ENCODE measurements around the gene DDN. TPM values are rescaled to one million over a fixed set of nuclear protein-coding genes. Genes with fewer than 3 reads are reported as not detected.

The DDN gene
- total and polyA plus RNA-seq, 2 donors (not counting 1 experiment from before 2014, with no cell fraction given), result 0.10 to 0.75 TPM

- no peak overlapping the region for H3K27ac Mint-ChIP-seq
- peak overlapping the region; percentile 34 for H3K9ac ChIP-seq (ENCODE audit: low read length)
- peaks cover 40% of the 10 kb centered on the region for H3K4me1 Mint-ChIP-seq
- H3K4me3 Mint-ChIP-seq, result peak overlapping the region; percentile 80
- ATAC-seq (ENCODE audit: low read depth), result peak; percentile 63
- DNase-seq, result peak; percentile 70
- intact Hi-C loops (cut with micrococcal nuclease), result loop anchor here (1.0 kb wide), 1 partner anchor 8 kb away; the partner anchor contains the start of gene WNT1
- H3K9me3 ChIP-seq (ENCODE audit: control extremely low read depth in 1 of 3, control insufficient read depth in 2 of 3, insufficient read depth in 1 of 3, low read length in 2 of 3), result peaks cover 0 to 25% (median 0%) of the 10 kb centered on the region in 3 donors
- H4K20me1 ChIP-seq (ENCODE audit: control insufficient read depth, insufficient read depth, low read length, poor library complexity, severe bottlenecking), result peaks cover 27% of the 10 kb centered on the region
- H3K27me3 ChIP-seq (replicated peaks in 1 of 4; ENCODE audit: control extremely low read depth in 1 of 4, control insufficient read depth in 3 of 4, insufficient read depth in 4 of 4, low read length in 3 of 4), result peaks cover 0 to 51% (median 40%) of the 10 kb centered on the region in 4 experiments
- H3K4me3 ChIP-seq (ENCODE audit: control extremely low read depth in 1 of 5, extremely low read depth in 1 of 5, insufficient read depth in 1 of 5, low read depth in 2 of 5, low read length in 4 of 5), result peak overlapping the region in 4 of 5 experiments; percentile 8 to 34 (median 28)
- no peaks in the 10 kb centered on the region for H3K9me3 Mint-ChIP-seq (ENCODE audit: insufficient read depth)
- peaks cover 47 to 51% of the 10 kb centered on the region in 2 donors for H3K4me1 ChIP-seq (ENCODE audit: control insufficient read depth in 2 of 2, insufficient read depth in 2 of 2, low read length in 2 of 2)
- no peaks in the 10 kb centered on the region for H3K79me2 ChIP-seq (ENCODE audit: control insufficient read depth, insufficient read depth, low read length)
- CTCF ChIA-PET, result interaction anchor here (0.9 to 7.2 kb wide), 6 partner anchors 10 to 122 kb away, joined by 3 to 71 read pairs (median 4); partner anchors contain the start of gene WNT1
- WGBS (ENCODE audit: insufficient coverage), result 7% methylated on average over 73 of the region's 77 CpGs
- H3K27me3 Mint-ChIP-seq, result peaks cover 39% of the 10 kb centered on the region
- POLR2A ChIA-PET, result interaction anchor here (0.6 to 3.1 kb wide), 4 partner anchors 10 to 24 kb away, joined by 4 to 9 read pairs (median 5); partner anchors contain the start of gene ARF3
- TF ChIP-seq CTCF (IDR thresholded peaks at IDR 0.05), result no peak
- TF ChIP-seq EZH2 (IDR thresholded peaks at IDR 0.05; ENCODE audit: borderline replicate concordance, insufficient read depth, low read depth, low read length, poor library complexity, severe bottlenecking), result no peak
- H2AFZ ChIP-seq (ENCODE audit: insufficient read depth, low read depth, low read length, poor library complexity, severe bottlenecking), result peak overlapping the region; percentile 57
- no peak overlapping the region for H3K27ac ChIP-seq (ENCODE audit: low read length in 2 of 2)
- peak overlapping the region; percentile 76 for H3K4me2 ChIP-seq (replicated peaks; ENCODE audit: low read depth, low read length, poor library complexity, severe bottlenecking)
- H3K36me3 ChIP-seq (replicated peaks in 1 of 2; ENCODE audit: control extremely low read depth in 1 of 2, control insufficient read depth in 1 of 2, extremely low read depth in 1 of 2, insufficient read depth in 2 of 2, low read length in 1 of 2), result no peaks in the 10 kb centered on the region
These were observed 29.1 kb downstream of the DDN start for GRCh38 chr12:48969833-48970701.

Measured in B cell (primary cell).